Lower leg skin (tissue), 4 donors: ENCODE results near the gene IFT122. TPM values are rescaled to one million over a fixed set of nuclear protein-coding genes. Genes with fewer than 3 reads are reported as not detected.

ENCODE experiments used
- DNase-seq, 2 donors: peaks; one replicate each; pipeline ENCODE4 v3.0.0-alpha.2; 2019; ENCODE audit warnings: low spot score in 2 of 2
- H3K4me3 ChIP-seq: fragments of 200-600 bp; sonication (generic); 2 replicates; pipeline ENCODE4 v1.5.1; 2017; ENCODE audit warnings: mild to moderate bottlenecking, low read depth; ENCODE audit not compliant: poor library complexity, severe bottlenecking
- CTCF ChIP-seq, 3 donors: fragments of 450-650 bp; IDR thresholded peaks; one replicate each; pipeline ENCODE4 v1.5.1; 2016; ENCODE audit warnings: antibody characterized with exemption in 3 of 3, mild to moderate bottlenecking in 3 of 3, moderate library complexity in 2 of 3
- POLR2A ChIP-seq, 2 donors: fragments of 450-650 bp; IDR thresholded peaks; one replicate each; pipeline ENCODE4 v1.6.1; 2016 to 2017; ENCODE audit warnings: antibody characterized with exemption in 2 of 2, mild to moderate bottlenecking in 1 of 2, moderate library complexity in 1 of 2
- WGBS, 2 donors: methylation state at CpG; one replicate each; pipeline ENCODE4 v1.1.5; 2018; 5-methylcytosine and 5-hydroxymethylcytosine counted together
- intact Hi-C: fragments of 100-400 bp; cut with DNase I; formaldehyde crosslinking; loops from one replicate; pipeline ENCODE4 v1.15.0; 2023; ENCODE audit warnings: low total_unique reads
- total RNA-seq, 4 donors: library from RNA; depleted of rRNA; stranded (reverse); fragments of >200 nt; gene quantifications; one replicate each; pipeline ENCODE4 v1.1.0, GENCODE V29; 2016

Gene IFT122
- total RNA-seq, 4 donors from 2014 or later = 10.1 to 31.1 (median 22.5) TPM

- DNase-seq = peak in 1 of 2 donors; percentile 43
- WGBS, 2 donors = 81 to 83% methylated on average over 4 of the region's 4 CpGs
- TF ChIP-seq CTCF (IDR thresholded peaks at IDR 0.05) = no peak
- no peak for TF ChIP-seq POLR2A (IDR thresholded peaks at IDR 0.05)
- H3K4me3 ChIP-seq = no peak overlapping the region
- intact Hi-C loops = no loop called here
Observed at GRCh38 chr3:129419476-129419875, 20.5 kb upstream of the IFT122 start.

GRCh38 chr3:129421236-129421883 is 18.7 kb upstream of the IFT122 start:
- 93 to 96% methylated on average over 12 of the region's 12 CpGs for WGBS, 2 donors

GRCh38 chr3:129421988-129422745 is 17.9 kb upstream of the IFT122 start:
- H3K4me3 ChIP-seq = no peak overlapping the region
- peak in 1 of 2 donors; percentile 39 for DNase-seq
- no peak for TF ChIP-seq POLR2A (IDR thresholded peaks at IDR 0.05)
- TF ChIP-seq CTCF (IDR thresholded peaks at IDR 0.05) = no peak
- intact Hi-C loops = no loop called here
- WGBS, 2 donors = 76 to 87% methylated on average over 6 of the region's 6 CpGs

More at GRCh38 chr3:129421236-129421883, 18.7 kb upstream of the IFT122 start:
- H3K4me3 ChIP-seq = no peak overlapping the region
- TF ChIP-seq POLR2A (IDR thresholded peaks at IDR 0.05) (no peak), CTCF (IDR thresholded peaks at IDR 0.05) (no peak)
- intact Hi-C loops = no loop called here
- DNase-seq = peak in 1 of 2 donors; percentile 72

GRCh38 chr3:129422897-129423296 is 17.1 kb upstream of the IFT122 start:
- peak in 1 of 2 donors; percentile 32 for DNase-seq
- no peak for TF ChIP-seq POLR2A (IDR thresholded peaks at IDR 0.05)
- no peak for TF ChIP-seq CTCF (IDR thresholded peaks at IDR 0.05)
- no peak overlapping the region for H3K4me3 ChIP-seq
- 91 to 97% methylated on average over 1 of the region's 1 CpG for WGBS, 2 donors
- intact Hi-C loops = no loop called here

GRCh38 chr3:129424185-129424841 is 15.7 kb upstream of the IFT122 start:
- DNase-seq = no peak
- H3K4me3 ChIP-seq = no peak overlapping the region
- 67 to 80% methylated on average over 4 of the region's 4 CpGs for WGBS, 2 donors
- TF ChIP-seq POLR2A (IDR thresholded peaks at IDR 0.05) (no peak), CTCF (IDR thresholded peaks at IDR 0.05) (no peak)
- intact Hi-C loops = no loop called here
